GM23338 (cell line): Measurements from ENCODE around the gene RTN4IP1. TPM values are rescaled to one million over a fixed set of nuclear protein-coding genes. Genes with fewer than 3 reads are reported as not detected.

Experiments
- ATAC-seq: fragments of 200-7000 bp; cut with Tn5 transposase; 3 replicates; pipeline ENCODE4 v1.9.1; 2020
- DNase-seq: peaks from one replicate; pipeline ENCODE4 v3.0.0-alpha.2; 2015; ENCODE audit warnings: low spot score
- H2AFZ ChIP-seq: fragments of 200-600 bp; sonication (generic); 2 replicates; pipeline ENCODE4 v1.8.0; 2016; ENCODE audit warnings: antibody characterized with exemption, mild to moderate bottlenecking, moderate library complexity
- H3F3A ChIP-seq: fragments of 200-600 bp; sonication (generic); replicated peaks from 2 replicates; pipeline ENCODE4 v1.8.0; 2017; ENCODE audit warnings: antibody characterized with exemption, mixed run types, low read depth
- H3K27ac ChIP-seq: fragments of 200-600 bp; sonication (generic); 2 replicates; pipeline ENCODE4 v1.6.1; 2016; ENCODE audit warnings: low read depth
- H3K27me3 ChIP-seq: fragments of 200-600 bp; sonication (generic); 2 replicates; pipeline ENCODE4 v1.8.0; 2016; ENCODE audit warnings: mild to moderate bottlenecking, mixed run types, moderate library complexity; ENCODE audit not compliant: insufficient read depth
- H3K36me3 ChIP-seq: fragments of 200-600 bp; sonication (generic); 2 replicates; pipeline ENCODE4 v1.8.0; 2016; ENCODE audit warnings: mild to moderate bottlenecking; ENCODE audit not compliant: insufficient read depth
- H3K4me1 ChIP-seq: fragments of 200-600 bp; sonication (generic); 2 replicates; pipeline ENCODE4 v1.8.0; 2016; ENCODE audit warnings: mild to moderate bottlenecking, moderate library complexity; ENCODE audit not compliant: insufficient read depth
- H3K4me2 ChIP-seq: fragments of 200-600 bp; sonication (generic); 2 replicates; pipeline ENCODE4 v1.7.1; 2017; ENCODE audit warnings: mixed run types
- H3K4me3 ChIP-seq: fragments of 200-600 bp; sonication (generic); 2 replicates; pipeline ENCODE4 v1.6.1; 2016; ENCODE audit warnings: mixed run types
- H3K79me2 ChIP-seq: fragments of 200-600 bp; sonication (generic); replicated peaks from 2 replicates; pipeline ENCODE4 v1.8.0; 2017; ENCODE audit warnings: mild to moderate bottlenecking; ENCODE audit not compliant: insufficient read depth
- H3K9me2 ChIP-seq: fragments of 200-600 bp; sonication (generic); 2 replicates; pipeline ENCODE4 v1.8.0; 2017; ENCODE audit not compliant: insufficient read depth
- H4K20me1 ChIP-seq: fragments of 200-600 bp; sonication (generic); replicated peaks from 2 replicates; pipeline ENCODE4 v1.8.0; 2017; ENCODE audit warnings: mild to moderate bottlenecking; ENCODE audit not compliant: insufficient read depth
- H3K27ac Mint-ChIP-seq: 2 replicates; pipeline ENCODE4 v1.8.0; 2020; ENCODE audit warnings: inconsistent platforms, mild to moderate bottlenecking, moderate library complexity, mixed read lengths
- H3K27me3 Mint-ChIP-seq: 3 replicates; pipeline ENCODE4 v1.8.0; 2022; ENCODE audit warnings: low read depth, mild to moderate bottlenecking, moderate library complexity, mixed read lengths, inconsistent platforms; ENCODE audit not compliant: insufficient read depth, poor library complexity
- H3K36me3 Mint-ChIP-seq: 3 replicates; pipeline ENCODE4 v1.8.0; 2021; ENCODE audit warnings: low read depth, mild to moderate bottlenecking, inconsistent platforms, moderate library complexity, mixed read lengths
- H3K4me1 Mint-ChIP-seq: 3 replicates; pipeline ENCODE4 v1.8.0; 2020; ENCODE audit warnings: mild to moderate bottlenecking, inconsistent platforms, mixed read lengths
- H3K4me3 Mint-ChIP-seq: 3 replicates; pipeline ENCODE4 v1.8.0; 2021; ENCODE audit warnings: moderate library complexity, mild to moderate bottlenecking, inconsistent platforms, mixed read lengths
- H3K9me3 Mint-ChIP-seq: 3 replicates; pipeline ENCODE4 v1.8.0; 2020; ENCODE audit warnings: moderate library complexity, mild to moderate bottlenecking, inconsistent platforms, mixed read lengths
- CREB1 ChIP-seq: fragments of 250-450 bp; sonication (Bioruptor Pico); IDR thresholded peaks from 2 replicates; pipeline ENCODE4 v1.5.0; 2020; ENCODE audit warnings: low read depth, mild to moderate bottlenecking, moderate library complexity
- EZH2 ChIP-seq: fragments of 200-600 bp; sonication (generic); IDR thresholded peaks from one replicate; pipeline ENCODE4 v1.8.0; 2017; ENCODE audit warnings: antibody characterized with exemption, mild to moderate bottlenecking, low read depth; ENCODE audit not compliant: unreplicated experiment
- EZH2phosphoT487 ChIP-seq: fragments of 200-600 bp; sonication (generic); IDR thresholded peaks from one replicate; pipeline ENCODE4 v1.8.1; 2018; ENCODE audit warnings: antibody characterized with exemption; ENCODE audit not compliant: unreplicated experiment
- JUNB ChIP-seq: IDR thresholded peaks from one replicate; pipeline ENCODE4 v1.6.1; 2016; ENCODE audit warnings: antibody characterized with exemption; ENCODE audit not compliant: unreplicated experiment
- NANOG ChIP-seq: IDR thresholded peaks from 2 replicates; pipeline ENCODE4 v1.6.1; 2016; ENCODE audit warnings: antibody characterized with exemption, borderline replicate concordance
- POLR2AphosphoS5 ChIP-seq: IDR thresholded peaks from 2 replicates; pipeline ENCODE4 v1.6.1; 2016; ENCODE audit warnings: antibody characterized with exemption, low read depth
- STAT1 ChIP-seq: IDR thresholded peaks from one replicate; pipeline ENCODE4 v1.6.1; 2016; ENCODE audit warnings: antibody characterized with exemption; ENCODE audit not compliant: unreplicated experiment
- ZNF114 ChIP-seq: fragments of 250-450 bp; sonication (Bioruptor Pico); IDR thresholded peaks from 2 replicates; pipeline ENCODE4 v1.5.0; 2020; ENCODE audit warnings: mild to moderate bottlenecking, moderate library complexity
- ZNF331 ChIP-seq: fragments of 250-450 bp; sonication (Bioruptor Pico); IDR thresholded peaks from 2 replicates; pipeline ENCODE4 v1.5.0; 2020; ENCODE audit warnings: low read depth, mild to moderate bottlenecking, moderate library complexity
- polyA plus RNA-seq: library from polyadenylated mRNA; unstranded; fragments of >200 nt; fragmentation: Nextera tagmentation; extraction: Ambion mirVana; gene quantifications from 2 replicates; pipeline ENCODE4 v1.2.1, GENCODE V29; 2016
- total RNA-seq: library from RNA; depleted of rRNA; stranded (reverse); fragments of >200 nt; shearing (Covaris generic); gene quantifications from 2 replicates; pipeline ENCODE4 v1.2.3, GENCODE V29; 2014
- TF ChIP-seq, protein P1 (sequence below): fragments of 250-450 bp; sonication (Bioruptor Pico); IDR thresholded peaks from 2 replicates; pipeline ENCODE4 v1.5.0; 2020; ENCODE audit warnings: mild to moderate bottlenecking, moderate library complexity
- TF ChIP-seq, protein P2 (sequence below), 2 experiments: fragments of 200-600 bp in 1 of 2; sonication (generic) in 1 of 2; conservative IDR thresholded peaks; 2 replicates each; pipeline versions ENCODE4 v1.5.1 to v1.6.1; 2016 to 2017; ENCODE audit warnings: antibody characterized with exemption in 2 of 2, low read depth in 2 of 2, mild to moderate bottlenecking in 2 of 2, moderate library complexity in 1 of 2
- TF ChIP-seq, protein P3 (sequence below): IDR thresholded peaks from 2 replicates; pipeline ENCODE4 v1.6.1; 2016; ENCODE audit warnings: antibody characterized with exemption
- TF ChIP-seq, protein P4 (sequence below): IDR thresholded peaks from one replicate; pipeline ENCODE4 v1.6.1; 2018; ENCODE audit warnings: antibody characterized with exemption; ENCODE audit not compliant: unreplicated experiment

The RTN4IP1 gene
- total and polyA plus RNA-seq, 2 experiments from 2014 or later = 14.5 to 17.5 TPM

DNA sequence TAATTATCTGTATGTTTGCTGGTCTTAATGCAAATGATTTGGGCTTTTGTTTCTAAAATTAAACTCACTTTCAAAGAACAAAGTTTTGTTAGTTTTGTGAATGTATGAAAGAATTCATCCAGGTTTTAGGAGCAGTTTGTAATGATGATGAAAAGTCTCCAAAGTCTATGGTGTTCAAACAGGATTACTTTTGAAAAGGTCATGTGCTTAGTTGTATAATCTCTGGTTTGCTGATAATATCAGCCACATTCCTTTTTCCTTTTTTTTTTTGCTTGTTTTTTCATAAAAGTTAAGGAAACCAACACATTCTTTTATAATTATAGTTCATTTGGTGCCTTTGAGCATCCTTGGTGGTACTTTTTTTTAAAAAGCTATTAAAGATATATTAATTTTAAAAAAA lies 88.9 kb downstream of the RTN4IP1 start:
- Histone ChIP-seq H3K9me2 (no peaks in the 10 kb centered on the region), H2AFZ (no peak overlapping the region), H3K27me3 (no peaks in the 10 kb centered on the region), H4K20me1 (no peaks in the 10 kb centered on the region), H3K4me1 (peaks cover 19% of the 10 kb centered on the region; the same call in 1 of the 2 replicates), H3K36me3 (no peaks in the 10 kb centered on the region), H3K4me3 (no peak overlapping the region), H3K4me2 (no peak overlapping the region), H3F3A (no peaks in the 10 kb centered on the region), H3K79me2 (no peaks in the 10 kb centered on the region), H3K27ac (no peak overlapping the region)
- peaks cover 3% of the 10 kb centered on the region for H3K27me3 Mint-ChIP-seq
- H3K36me3 Mint-ChIP-seq = no peaks in the 10 kb centered on the region
- H3K4me1 Mint-ChIP-seq = peaks cover 22% of the 10 kb centered on the region
- H3K27ac Mint-ChIP-seq = no peak overlapping the region
- H3K4me3 Mint-ChIP-seq = no peak overlapping the region
- TF ChIP-seq, protein P1, sequence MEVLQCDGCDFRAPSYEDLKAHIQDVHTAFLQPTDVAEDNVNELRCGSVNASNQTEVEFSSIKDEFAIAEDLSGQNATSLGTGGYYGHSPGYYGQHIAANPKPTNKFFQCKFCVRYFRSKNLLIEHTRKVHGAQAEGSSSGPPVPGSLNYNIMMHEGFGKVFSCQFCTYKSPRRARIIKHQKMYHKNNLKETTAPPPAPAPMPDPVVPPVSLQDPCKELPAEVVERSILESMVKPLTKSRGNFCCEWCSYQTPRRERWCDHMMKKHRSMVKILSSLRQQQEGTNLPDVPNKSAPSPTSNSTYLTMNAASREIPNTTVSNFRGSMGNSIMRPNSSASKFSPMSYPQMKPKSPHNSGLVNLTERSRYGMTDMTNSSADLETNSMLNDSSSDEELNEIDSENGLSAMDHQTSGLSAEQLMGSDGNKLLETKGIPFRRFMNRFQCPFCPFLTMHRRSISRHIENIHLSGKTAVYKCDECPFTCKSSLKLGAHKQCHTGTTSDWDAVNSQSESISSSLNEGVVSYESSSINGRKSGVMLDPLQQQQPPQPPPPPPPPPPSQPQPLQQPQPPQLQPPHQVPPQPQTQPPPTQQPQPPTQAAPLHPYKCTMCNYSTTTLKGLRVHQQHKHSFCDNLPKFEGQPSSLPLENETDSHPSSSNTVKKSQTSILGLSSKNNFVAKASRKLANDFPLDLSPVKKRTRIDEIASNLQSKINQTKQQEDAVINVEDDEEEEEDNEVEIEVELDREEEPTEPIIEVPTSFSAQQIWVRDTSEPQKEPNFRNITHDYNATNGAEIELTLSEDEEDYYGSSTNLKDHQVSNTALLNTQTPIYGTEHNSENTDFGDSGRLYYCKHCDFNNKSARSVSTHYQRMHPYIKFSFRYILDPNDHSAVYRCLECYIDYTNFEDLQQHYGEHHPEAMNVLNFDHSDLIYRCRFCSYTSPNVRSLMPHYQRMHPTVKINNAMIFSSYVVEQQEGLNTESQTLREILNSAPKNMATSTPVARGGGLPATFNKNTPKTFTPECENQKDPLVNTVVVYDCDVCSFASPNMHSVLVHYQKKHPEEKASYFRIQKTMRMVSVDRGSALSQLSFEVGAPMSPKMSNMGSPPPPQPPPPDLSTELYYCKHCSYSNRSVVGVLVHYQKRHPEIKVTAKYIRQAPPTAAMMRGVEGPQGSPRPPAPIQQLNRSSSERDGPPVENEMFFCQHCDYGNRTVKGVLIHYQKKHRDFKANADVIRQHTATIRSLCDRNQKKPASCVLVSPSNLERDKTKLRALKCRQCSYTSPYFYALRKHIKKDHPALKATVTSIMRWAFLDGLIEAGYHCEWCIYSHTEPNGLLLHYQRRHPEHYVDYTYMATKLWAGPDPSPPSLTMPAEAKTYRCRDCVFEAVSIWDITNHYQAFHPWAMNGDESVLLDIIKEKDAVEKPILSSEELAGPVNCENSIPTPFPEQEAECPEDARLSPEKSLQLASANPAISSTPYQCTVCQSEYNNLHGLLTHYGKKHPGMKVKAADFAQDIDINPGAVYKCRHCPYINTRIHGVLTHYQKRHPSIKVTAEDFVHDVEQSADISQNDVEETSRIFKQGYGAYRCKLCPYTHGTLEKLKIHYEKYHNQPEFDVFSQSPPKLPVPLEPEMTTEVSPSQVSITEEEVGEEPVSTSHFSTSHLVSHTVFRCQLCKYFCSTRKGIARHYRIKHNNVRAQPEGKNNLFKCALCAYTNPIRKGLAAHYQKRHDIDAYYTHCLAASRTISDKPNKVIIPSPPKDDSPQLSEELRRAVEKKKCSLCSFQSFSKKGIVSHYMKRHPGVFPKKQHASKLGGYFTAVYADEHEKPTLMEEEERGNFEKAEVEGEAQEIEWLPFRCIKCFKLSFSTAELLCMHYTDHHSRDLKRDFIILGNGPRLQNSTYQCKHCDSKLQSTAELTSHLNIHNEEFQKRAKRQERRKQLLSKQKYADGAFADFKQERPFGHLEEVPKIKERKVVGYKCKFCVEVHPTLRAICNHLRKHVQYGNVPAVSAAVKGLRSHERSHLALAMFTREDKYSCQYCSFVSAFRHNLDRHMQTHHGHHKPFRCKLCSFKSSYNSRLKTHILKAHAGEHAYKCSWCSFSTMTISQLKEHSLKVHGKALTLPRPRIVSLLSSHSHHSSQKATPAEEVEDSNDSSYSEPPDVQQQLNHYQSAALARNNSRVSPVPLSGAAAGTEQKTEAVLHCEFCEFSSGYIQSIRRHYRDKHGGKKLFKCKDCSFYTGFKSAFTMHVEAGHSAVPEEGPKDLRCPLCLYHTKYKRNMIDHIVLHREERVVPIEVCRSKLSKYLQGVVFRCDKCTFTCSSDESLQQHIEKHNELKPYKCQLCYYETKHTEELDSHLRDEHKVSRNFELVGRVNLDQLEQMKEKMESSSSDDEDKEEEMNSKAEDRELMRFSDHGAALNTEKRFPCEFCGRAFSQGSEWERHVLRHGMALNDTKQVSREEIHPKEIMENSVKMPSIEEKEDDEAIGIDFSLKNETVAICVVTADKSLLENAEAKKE = no peak
- TF ChIP-seq ZNF114 (CRISPR knock-in tag) = no peak
- TF ChIP-seq, protein P2, sequence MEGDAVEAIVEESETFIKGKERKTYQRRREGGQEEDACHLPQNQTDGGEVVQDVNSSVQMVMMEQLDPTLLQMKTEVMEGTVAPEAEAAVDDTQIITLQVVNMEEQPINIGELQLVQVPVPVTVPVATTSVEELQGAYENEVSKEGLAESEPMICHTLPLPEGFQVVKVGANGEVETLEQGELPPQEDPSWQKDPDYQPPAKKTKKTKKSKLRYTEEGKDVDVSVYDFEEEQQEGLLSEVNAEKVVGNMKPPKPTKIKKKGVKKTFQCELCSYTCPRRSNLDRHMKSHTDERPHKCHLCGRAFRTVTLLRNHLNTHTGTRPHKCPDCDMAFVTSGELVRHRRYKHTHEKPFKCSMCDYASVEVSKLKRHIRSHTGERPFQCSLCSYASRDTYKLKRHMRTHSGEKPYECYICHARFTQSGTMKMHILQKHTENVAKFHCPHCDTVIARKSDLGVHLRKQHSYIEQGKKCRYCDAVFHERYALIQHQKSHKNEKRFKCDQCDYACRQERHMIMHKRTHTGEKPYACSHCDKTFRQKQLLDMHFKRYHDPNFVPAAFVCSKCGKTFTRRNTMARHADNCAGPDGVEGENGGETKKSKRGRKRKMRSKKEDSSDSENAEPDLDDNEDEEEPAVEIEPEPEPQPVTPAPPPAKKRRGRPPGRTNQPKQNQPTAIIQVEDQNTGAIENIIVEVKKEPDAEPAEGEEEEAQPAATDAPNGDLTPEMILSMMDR (conservative IDR thresholded peaks at IDR 0.05; ENCODE audit: low read depth in 2 of 2) = no peak
- TF ChIP-seq ZNF331 (CRISPR knock-in tag) = no peak
- no peak for TF ChIP-seq JUNB
- no peak for TF ChIP-seq CREB1 (CRISPR knock-in tag)
- TF ChIP-seq, protein P3, sequence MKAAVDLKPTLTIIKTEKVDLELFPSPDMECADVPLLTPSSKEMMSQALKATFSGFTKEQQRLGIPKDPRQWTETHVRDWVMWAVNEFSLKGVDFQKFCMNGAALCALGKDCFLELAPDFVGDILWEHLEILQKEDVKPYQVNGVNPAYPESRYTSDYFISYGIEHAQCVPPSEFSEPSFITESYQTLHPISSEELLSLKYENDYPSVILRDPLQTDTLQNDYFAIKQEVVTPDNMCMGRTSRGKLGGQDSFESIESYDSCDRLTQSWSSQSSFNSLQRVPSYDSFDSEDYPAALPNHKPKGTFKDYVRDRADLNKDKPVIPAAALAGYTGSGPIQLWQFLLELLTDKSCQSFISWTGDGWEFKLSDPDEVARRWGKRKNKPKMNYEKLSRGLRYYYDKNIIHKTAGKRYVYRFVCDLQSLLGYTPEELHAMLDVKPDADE = no peak
- TF ChIP-seq EZH2 = no peak
- no peak for TF ChIP-seq POLR2AphosphoS5
- TF ChIP-seq, protein P4, sequence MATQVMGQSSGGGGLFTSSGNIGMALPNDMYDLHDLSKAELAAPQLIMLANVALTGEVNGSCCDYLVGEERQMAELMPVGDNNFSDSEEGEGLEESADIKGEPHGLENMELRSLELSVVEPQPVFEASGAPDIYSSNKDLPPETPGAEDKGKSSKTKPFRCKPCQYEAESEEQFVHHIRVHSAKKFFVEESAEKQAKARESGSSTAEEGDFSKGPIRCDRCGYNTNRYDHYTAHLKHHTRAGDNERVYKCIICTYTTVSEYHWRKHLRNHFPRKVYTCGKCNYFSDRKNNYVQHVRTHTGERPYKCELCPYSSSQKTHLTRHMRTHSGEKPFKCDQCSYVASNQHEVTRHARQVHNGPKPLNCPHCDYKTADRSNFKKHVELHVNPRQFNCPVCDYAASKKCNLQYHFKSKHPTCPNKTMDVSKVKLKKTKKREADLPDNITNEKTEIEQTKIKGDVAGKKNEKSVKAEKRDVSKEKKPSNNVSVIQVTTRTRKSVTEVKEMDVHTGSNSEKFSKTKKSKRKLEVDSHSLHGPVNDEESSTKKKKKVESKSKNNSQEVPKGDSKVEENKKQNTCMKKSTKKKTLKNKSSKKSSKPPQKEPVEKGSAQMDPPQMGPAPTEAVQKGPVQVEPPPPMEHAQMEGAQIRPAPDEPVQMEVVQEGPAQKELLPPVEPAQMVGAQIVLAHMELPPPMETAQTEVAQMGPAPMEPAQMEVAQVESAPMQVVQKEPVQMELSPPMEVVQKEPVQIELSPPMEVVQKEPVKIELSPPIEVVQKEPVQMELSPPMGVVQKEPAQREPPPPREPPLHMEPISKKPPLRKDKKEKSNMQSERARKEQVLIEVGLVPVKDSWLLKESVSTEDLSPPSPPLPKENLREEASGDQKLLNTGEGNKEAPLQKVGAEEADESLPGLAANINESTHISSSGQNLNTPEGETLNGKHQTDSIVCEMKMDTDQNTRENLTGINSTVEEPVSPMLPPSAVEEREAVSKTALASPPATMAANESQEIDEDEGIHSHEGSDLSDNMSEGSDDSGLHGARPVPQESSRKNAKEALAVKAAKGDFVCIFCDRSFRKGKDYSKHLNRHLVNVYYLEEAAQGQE = no peak
- TF ChIP-seq NANOG = no peak
- TF ChIP-seq EZH2phosphoT487 = no peak
- no peak for TF ChIP-seq STAT1
- H3K9me3 Mint-ChIP-seq = no peaks in the 10 kb centered on the region
- DNase-seq (no peak), ATAC-seq (no peak)
